Stimulated activated CD4-positive, alpha-beta T cell treated with anti-CD3 and anti-CD28 coated beads, Interleukin-4, amount 100 ng/mL, for 24 hours (primary cell): Measurements from ENCODE around the gene EEFSEC.
A peak's percentile ranks its signal among the peaks of the same experiment; 100 is the strongest.

Source experiments
- DNase-seq: peaks from one replicate; pipeline ENCODE4 v3.0.0-alpha.2; 2020

EEFSEC gene

DNA sequence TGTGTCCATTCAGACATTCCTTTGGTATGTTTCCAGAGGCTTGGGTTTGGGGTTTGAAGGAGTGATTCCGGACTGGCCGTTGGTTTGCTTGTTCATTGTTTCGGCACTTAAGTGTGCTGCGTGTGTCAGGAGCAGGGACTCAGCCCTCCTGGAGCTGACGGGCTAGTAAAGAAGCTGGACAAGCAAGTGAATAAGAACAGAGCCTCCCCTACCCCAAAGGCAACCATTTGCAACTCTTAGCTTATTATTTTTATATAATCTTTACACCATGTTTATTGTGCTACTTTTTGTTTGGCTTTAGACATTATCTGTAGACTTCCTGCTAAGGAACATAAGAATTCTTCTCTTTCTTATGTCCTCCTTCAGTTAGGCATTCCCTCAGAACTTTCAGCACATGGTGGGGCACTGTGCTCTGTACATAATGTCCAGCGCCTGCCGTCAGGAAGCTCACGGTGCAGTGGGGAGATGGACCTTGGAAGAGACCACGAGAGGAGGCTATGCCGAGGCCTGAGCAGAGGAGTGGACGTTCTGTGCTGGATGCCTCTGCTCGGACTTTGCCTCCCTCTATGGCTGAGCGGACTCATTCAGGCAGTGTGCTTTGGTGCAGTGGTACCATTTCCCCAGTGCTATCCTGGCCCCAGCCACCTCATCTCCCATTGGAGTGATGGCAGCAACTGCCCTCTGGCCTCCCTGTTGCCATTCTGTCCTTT is 65.4 kb downstream of the EEFSEC start:
- no peak for DNase-seq

DNA sequence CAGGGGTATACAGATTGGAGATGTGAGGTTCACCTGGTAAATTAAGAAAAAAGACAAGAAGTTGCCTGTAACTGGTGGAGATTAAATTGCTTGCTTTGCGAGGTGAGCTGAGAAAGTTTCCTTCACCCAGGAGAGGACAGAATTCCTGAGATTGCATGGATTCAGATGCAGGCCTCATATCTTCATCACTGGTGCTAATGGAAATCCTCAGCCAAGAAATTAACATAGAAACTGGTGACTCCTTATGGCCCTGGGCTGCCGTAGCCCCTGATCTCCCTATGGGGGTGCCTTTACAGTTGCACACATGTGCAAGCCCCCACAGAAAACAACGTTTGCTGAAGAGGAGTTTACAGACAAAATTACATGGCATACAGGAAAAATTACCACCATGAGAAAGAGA is 68.0 kb downstream of the EEFSEC start:
- DNase-seq = no peak

DNA sequence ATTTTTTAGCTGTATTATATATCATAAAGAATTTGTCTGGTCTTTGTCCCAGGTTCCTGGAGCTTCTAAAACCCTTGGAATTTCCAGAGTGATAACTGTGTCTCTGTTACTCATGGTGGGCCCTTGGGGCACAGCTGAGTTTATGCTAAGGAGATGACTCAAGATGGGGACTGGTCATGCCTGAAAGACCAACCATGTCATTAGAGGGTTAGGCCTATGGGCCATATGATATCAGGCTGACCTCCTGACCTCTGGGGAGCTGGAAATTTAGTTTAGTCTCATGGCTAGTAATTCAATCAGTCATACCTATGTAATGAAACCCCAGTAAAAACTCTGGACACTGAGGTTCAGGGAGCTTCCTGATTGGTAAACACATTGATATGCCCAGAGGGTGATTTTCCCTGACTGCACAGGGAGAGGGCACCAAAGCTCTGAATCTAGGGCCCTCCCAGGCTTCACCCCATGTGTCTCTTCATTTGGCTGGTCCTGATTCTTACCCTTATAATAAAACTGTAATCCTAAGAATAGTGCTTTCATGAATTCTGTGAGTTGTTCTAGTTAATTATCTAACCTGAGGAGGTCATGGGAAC is 69.6 kb downstream of the EEFSEC start:
- DNase-seq = no peak

DNA sequence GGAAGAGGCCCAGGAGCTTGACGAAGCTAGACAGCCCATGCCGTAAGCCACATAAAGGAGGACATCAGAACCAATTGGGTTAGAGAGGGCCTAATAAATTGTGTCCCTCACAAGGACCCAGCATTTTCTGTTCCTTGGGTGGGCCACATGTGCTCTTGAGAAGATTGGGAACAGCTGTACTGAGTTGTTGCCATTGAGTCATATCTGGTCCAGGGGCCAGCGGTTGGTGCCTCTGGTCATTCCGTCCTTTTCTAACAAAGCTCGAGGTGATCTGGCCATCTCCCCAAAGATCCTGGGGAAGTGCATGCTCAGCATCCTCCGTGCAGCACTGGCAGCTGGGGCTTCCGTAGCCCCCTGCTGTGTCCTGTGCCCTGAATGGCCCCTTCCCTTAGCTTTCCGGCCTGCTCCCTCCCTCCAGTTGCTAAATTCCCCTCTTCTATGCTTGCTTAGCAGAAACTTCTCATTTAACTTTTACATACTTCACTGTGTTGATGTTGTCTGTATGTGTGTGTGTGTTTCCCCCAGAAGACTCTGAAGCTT is 73.0 kb downstream of the EEFSEC start:
- DNase-seq = no peak

DNA sequence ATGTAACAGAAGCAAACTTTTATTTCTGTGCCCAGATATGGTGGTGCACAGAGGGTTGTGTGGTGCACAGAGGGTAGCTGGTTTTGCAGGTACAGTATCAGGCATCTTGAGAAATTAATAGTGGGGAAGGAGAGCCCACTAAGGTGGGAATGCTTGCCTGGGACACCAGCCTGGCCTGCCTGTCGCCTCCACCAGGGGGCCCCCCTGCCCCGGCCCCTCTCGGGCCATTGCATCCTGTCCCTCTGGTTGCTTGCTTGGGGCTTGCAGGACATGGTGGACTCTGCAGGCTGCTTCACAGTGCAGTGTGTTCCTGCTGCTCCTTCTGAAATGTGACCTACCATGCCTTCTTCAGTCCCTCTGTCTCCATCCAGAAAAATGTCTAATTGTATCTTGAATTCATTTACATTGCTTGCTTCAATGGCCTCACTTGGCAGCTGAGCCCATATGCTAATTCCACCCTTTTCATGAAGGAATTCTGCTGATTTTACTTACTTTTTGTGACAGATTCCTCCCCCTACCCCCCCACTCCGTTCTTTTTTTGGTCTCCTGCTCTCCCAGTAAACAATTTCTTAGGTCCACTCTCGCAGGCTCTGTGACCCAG is 73.6 kb downstream of the EEFSEC start:
- DNase-seq = peak; percentile 8

DNA sequence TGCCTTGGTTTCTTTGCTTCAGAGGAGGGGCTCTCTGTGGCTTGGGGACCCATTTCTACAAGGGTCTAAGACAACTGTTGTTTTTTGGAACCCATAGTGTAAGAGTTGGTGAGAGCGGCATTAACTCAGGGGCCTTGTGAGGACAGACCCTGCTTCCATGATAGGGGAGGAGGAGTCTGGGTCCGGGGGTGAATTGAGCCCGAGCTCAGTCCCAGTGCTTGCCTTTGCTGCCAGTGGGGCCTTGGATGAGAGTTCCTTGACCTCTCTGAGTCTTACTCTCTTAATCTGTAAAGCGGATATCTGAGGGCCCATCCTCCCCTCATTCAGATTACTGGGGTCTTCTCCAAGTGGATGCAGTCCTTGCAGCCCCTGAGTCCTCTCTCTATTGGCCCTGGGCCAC is 74.2 kb downstream of the EEFSEC start:
- DNase-seq = no peak

DNA sequence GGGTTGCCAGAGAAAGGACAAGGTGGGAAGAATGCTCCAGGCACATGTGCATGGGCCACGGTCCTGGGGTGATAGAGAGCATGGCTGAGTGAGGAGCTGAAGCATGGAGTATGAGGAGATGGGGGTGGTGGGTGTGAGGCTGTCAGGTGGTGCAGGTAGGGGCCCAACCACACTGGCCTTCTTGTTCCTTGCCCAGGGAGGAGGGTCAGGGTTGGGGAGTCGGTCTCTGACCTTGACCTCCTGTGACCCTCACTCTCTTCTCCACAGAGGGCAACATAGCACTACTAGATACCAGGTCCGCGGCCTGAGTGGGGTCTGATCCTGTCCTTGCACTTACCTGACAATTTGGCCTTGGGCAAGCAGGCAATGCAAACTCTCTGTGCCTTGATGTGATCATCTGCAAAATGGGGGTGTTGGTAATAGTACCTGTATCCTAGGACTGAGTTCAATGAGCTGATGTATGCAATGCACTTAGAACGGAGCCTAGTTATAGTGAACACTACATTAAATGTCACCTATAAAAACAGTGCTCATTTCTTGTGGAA is 75.2 kb downstream of the EEFSEC start:
- DNase-seq = no peak

DNA sequence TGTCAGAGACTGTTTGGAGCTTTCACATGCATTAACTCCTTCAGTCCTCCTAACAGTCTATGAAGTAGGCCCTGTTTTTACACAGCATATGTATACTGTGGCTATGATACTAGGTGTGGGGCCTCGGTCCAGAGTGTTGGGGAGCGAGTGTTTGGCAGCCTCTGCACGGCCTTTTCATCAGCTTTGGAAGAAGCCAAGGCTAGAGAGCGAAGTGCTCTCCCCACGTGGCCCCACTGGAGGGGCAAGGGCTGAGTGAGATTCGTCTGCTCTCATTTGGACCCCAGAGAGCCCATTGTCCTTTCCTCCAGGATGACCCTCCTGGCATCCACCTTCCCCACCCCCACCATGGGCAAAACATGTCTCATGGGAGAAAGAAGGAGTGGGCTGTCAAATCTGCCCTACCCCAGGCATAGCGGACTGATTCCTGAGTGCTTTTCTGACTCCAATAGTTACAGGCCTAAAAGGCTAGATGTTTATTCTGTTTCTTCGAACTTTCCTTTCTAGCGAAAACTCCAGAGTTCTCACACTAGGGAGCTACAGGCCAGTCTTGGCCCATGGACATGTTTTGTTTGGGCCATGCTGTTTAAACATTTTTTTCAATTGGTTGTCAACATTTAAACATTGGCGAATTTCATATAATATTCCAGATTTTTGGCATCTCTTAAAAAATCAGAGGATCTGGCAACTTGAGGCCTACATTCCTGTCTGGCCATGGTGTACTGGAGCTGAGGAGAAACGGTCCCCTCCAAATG is 76.0 kb downstream of the EEFSEC start:
- DNase-seq = no peak

DNA sequence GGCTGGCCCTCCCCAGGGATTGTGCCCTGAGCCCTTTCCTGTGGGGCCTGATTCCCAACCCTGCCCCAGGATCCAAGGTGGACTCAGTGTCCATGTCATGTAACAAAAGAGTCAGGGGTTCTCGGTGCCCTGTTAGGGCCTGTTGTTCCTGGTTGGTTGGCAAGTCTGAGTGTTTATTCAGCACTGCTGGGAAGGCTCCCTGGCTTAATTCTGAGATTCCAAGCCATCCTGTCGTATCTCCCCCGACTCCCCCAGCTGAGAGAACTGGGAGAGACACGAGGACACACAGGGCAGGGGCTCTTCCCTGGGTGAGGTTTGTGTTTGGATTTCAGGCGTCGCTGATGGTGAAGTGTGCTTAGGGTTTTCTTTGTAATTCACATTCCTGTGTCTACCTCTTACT is 78.3 kb downstream of the EEFSEC start:
- no peak for DNase-seq

DNA sequence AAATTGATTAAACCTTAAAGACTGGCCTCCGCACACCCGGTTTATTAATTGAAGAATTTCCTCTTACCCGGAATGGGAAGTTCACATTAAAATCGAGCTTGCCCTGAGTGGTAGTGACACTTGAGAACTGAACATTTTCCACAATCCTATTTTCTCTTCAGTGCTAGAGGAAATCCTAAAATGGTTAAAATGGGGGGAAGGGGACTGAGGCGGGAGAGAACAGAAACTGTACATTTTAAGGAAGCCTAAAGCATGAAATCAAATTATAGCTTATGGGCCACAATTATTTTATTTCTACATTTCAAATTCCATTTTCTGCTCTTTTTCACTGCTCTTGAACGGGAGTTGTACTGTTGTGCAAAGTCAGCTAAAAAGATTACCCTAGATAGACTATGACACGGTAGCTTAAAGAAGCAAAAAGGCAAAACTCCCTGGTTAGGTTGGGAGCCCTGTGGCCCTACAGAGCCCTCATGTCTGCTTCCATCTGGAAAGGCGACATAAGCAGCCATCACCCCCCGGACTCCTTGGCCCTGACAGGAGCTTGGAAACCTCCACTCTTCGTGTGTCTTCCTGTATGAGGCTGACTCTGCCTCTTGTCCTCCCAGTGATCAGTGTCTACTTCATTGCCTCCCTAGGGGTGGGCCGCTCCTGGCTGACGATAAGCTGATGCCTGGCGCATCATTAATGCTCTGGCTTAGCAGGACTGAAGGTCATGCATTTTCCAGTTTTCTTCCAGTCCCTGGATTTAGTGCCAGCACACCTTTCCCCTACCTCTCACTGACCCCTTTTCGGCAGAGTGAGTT is 79.3 kb downstream of the EEFSEC start:
- no peak for DNase-seq

DNA sequence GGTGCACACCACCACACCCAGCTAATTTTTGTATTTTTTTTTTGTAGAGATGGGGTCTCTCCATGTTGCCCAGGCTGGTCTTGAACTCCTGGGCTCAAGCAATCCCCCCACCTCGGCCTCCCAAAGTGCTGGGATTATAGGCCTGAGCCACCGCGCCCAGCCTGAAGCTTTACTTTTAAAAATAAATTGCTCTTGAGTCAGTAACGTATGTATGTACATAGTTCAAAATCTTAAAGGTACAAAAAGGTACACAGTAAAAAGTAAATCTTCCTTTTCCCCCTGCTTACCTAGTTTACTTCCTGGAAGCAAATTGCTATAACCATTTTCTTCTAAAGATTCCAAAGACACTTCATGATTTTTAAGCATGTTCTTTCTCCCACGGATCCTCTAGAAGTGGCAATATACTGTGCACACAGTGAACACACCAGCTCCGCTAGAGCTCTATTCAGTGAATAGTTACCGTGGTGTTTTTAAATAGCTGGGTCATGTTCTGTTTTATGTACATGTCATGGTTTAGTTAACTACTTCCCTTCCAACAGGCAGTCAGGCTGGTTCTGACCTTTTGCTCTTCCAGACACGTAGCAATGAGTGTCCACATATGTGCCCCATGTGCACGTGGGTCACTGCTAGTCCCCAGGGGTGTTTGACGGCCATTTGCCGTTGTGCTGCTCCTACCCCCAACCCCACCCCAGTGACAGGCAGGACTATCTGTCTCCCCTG is 82.1 kb downstream of the EEFSEC start:
- DNase-seq = no peak

DNA sequence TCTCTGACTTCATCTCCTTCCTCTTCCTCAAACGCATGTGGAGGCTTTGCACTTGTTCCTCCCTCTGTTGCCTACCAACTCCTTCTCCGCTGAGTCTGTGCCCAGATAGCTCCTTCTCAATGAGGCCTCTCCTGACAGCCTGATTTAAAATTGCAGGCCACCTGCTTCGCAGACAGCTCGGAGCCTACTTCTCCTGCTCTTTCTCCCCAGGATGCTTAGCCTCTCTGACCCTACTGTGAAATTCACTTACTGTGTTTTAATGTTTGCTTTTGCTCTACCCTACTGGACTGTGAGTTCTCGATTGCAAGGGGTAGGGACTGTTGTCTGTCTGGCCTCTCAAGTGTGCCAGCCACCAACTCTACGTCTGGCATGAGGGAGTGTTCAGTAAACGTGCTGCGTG is 83.4 kb downstream of the EEFSEC start:
- no peak for DNase-seq

DNA sequence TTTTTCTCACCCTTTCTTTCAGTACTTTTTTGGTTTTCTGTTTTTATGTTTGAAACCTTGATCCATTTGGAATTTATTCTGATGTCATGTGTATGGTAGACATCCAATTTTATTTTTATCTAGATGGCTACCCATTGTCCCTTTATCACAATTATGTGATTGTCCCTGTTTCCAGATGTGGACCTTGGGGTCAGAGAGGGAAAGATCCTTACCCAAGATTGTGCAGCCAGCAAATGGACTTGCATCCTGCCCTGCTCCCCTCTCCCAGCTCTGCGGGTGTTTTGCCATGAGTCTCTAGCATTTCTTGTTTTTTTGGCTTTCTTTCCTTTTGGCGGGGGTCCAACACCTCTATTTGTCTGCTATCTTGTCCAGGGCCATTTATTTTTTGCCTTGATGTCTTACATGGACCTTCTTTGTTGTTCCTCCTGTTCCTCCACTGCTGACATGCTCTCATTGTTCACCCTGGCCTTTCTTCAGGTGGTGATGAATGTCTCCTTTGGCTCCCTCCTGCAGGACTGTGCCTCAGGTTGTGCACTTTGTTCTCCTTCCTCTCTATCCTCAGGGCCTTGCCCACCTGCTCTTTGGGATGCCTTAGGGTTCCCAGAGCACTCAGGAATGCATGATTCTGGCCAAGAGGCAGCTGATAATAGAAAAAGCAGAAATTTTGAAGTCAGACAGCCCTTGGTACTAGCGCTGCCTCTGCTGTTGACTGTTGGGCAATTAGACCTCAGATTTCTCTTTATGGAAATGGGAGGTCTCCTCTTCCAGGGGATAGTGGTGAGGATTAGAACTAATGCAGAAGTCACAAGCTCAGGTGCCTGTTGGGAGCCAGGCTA is 84.3 kb downstream of the EEFSEC start:
- DNase-seq = no peak

DNA sequence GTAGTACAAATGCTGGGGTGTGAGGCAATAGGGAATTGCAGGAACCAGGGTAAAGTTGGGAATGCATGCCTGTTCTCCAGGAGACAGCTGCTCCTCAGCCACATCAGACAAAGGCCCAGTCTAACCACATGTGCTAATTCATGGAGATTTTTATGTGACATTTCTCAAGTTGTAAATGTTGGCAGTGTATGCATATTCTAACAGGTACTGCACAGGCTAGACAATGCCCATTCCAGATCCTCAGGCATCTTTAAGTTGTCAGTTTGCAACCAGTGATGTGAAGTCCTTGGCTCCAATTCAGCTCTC is 84.9 kb downstream of the EEFSEC start:
- no peak for DNase-seq

DNA sequence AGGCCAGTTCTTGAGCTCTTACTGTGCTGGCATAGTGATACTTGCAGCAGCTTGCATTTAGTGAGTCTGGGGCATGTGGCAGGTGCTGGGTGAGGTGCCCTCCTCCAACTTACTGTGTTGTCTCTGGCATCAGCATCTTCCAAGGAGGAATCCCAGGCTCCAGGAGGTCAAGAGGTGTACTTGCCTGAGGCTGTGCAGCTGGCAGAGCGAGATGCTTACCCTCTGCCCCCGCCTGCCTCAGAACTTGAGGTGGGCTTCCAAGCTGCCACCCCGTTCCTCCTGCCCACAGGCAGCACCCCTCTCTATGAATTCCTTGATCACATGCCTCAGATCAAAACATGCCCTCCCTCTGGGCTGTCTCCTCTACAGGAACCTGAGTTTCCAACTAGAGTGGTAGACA is 86.0 kb downstream of the EEFSEC start:
- DNase-seq = no peak

DNA sequence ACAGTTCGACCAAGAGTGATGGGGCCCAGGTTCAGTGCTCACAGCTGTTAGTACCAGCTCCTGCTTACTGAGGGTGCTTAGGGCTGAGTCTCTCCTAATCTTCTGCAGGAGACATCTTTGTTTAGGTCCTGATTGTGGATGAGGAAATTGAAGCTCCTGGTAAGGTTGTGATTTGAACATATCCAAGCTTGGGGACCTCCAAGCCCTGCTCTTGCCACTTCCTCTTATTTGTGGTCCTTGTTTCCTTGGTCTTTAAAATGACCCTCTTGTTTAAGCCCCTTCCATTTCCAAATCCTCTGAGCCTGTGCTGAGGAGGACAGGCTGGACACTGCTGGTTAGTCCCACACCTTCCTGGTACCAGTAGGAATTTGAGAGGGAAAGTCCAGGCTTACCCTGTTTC is 87.0 kb downstream of the EEFSEC start:
- no peak for DNase-seq

DNA sequence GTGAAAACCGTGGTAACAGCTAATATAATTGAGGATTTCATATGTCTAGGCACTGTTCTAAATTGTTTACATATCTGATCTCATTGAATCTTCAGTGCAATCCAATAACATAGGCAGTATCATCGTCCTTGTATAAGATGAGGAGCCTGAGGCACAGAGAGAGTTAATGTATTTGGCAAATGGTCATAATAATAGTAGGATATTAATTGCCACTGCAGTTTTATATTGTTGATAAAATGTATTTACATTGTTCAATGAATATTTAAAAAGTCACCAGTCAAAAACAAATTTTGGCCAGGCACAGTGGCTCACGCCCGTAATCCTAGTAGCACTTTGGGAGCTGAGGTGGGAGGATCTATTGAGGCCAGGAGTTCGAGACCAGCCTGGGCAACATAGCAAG is 88.5 kb downstream of the EEFSEC start:
- DNase-seq = no peak

DNA sequence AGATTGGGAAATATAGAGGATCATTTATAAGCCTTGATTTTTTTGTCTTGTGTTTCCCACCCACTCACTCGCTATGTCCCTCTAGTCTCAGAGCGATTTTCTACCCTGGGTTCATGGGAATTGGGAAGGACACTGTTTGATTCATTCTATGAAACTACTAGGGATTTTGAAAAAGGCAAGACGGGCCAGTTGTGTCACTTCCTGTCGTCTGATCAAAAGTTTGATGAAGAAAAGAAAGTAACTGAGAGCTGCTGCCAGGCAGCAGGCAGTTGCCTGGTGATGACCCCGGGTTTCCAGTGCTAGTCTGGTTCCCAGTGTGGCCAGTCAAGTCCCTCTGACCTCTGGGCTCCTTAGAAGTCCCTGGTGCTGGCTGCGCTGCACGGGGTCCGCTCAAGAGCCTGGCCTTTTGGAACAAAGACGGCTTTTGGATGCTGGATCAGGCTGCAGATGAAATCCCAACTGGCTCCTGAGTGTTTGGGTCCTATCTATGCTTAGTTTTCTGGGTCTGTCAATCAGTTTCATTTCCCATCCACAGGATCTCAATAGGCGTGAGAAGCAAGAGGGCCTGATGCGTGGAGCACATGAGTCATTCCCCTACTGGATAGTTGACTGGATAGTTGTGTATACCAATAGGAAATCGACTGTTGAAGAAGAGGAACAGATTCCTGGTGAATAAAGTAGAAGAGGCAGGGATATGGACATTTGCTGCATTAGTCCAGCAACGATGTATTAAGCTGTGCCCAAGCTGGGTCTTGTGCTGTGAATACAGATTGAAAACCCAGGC is 89.7 kb downstream of the EEFSEC start:
- DNase-seq = no peak

DNA sequence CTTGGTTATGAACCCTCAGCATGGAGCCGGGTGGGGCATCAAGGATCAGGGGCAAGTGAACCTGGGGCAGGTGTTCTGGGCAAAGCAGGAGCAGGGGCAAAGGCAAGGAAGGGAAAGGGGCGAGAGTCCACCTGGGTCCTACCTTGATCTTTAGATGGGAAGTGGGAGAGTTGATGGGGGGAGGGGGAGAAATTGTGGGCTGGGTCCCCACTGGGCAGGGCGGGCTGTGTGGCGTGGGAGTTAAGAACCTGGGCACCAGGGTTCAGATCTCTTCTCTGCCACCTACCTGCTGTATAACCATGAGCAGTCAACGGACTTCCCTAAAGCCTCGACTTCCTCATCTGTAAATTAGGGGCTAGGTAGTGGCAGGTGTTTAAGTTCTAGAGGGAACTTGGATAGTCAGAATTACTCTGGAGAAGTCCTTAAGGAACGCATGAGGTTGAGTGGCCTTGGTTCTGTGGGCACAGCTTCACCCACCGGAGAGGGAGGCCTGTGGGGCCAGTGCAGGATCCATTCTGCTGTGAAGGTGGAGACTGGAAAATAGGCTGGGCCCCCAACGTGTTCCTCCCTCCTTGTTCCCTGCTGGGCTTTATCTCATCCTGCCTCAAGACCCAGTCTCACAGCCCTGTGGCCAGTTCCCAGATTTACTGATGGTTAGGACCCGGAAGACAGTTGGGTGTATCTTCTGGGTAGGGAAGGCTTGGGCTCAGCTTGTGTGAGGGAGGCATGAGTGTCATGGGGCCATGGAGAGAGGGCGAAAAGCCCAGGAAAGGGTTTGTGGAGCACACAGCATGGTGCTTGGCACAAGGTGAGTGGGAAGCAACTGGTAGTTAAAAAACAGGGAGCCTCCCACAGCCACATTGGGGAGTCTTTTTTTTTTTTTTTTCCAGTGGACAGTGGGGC is 90.6 kb downstream of the EEFSEC start:
- DNase-seq = no peak
